Right cardiac atrium (tissue), 5 donors: ENCODE results near the gene NLRC3. TPM values are rescaled to one million over a fixed set of nuclear protein-coding genes. Genes with fewer than 3 reads are reported as not detected.
A peak's percentile ranks its signal among the peaks of the same experiment; 100 is the strongest.

Source experiments
- ATAC-seq, 2 donors: fragments of 200-7000 bp; cut with Tn5 transposase; one replicate each; pipeline versions ENCODE4 v1.8.0 to v1.9.1; 2020; ENCODE audit warnings: moderate library complexity in 2 of 2, mild to moderate bottlenecking in 1 of 2
- DNase-seq, 3 donors: peaks; one replicate each; pipeline ENCODE4 v3.0.0-alpha.2; 2020
- H3K27ac ChIP-seq: one replicate; pipeline ENCODE4 v1.5.1; 2013; ENCODE audit warnings: mild to moderate bottlenecking, low read length, control low read depth, moderate library complexity
- H3K27me3 ChIP-seq: one replicate; pipeline ENCODE4 v1.6.1; 2013; ENCODE audit not compliant: control insufficient read depth, insufficient read depth
- H3K4me1 ChIP-seq: one replicate; pipeline ENCODE4 v1.6.1; 2013; ENCODE audit warnings: low read length; ENCODE audit not compliant: control insufficient read depth, insufficient read depth
- H3K4me3 ChIP-seq: one replicate; pipeline ENCODE4 v1.5.1; 2013; ENCODE audit warnings: low read length, control low read depth
- H3K9me3 ChIP-seq: one replicate; pipeline ENCODE4 v1.6.1; 2013; ENCODE audit warnings: low read length; ENCODE audit not compliant: control insufficient read depth
- WGBS: extraction: QIAGEN DNeasy Blood & Tissue Kit; methylation state at CpG from one replicate; pipeline ENCODE4 v1.1.7; 2013; 5-methylcytosine and 5-hydroxymethylcytosine counted together
- intact Hi-C, 4 donors: fragments of 100-400 bp; cut with DNase I; formaldehyde crosslinking; loops; one replicate each; pipeline versions ENCODE4 v1.11.0 to v1.14.0; 2022 to 2023
- polyA plus RNA-seq: library from polyadenylated mRNA; stranded (reverse); fragments of 200-250 nt; gene quantifications from one replicate; pipeline ENCODE4 v1.2.3, GENCODE V29; 2013
- total RNA-seq, 4 donors: library from RNA; stranded (reverse); fragmentation: NEBNext Ultra II Directional; extraction: Animal tissue kit (Norgen Biotek cat#: 25700); gene quantifications; one replicate each; pipeline ENCODE4 v1.2.1, GENCODE V29; 2021
- donor health status: healthy with polysubstance abuse.
- donor health status: DM: no; HTN: yes; CAD: no.
- donor health status: DM: no; HTN: no; CAD: no.
- donor health status: DM: no; HTN: yes; CAD: no; lungs with severe emphysema.
- donor health status: DM: yes; HTN: yes; CAD: no.

The NLRC3 gene
- total and polyA plus RNA-seq, 5 donors: 0.68 to 1.3 (median 0.95) TPM

GRCh38 chr16:3596101-3596861, 19.1 kb upstream of the NLRC3 start:
- 94% methylated on average over 27 of the region's 27 CpGs for WGBS
- no peaks in the 10 kb centered on the region for H3K27me3 ChIP-seq
- no peaks in the 10 kb centered on the region for H3K4me1 ChIP-seq
- DNase-seq (no peak), ATAC-seq (no peak)
- no peak overlapping the region for H3K4me3 ChIP-seq
- no peaks in the 10 kb centered on the region for H3K9me3 ChIP-seq
- intact Hi-C loops: no loop called here
- no peak overlapping the region for H3K27ac ChIP-seq

GRCh38 chr16:3595521-3596021, 18.4 kb upstream of the NLRC3 start:
- intact Hi-C loops: no loop called here
- WGBS: 97% methylated on average over 19 of the region's 19 CpGs
- no peaks in the 10 kb centered on the region for H3K9me3 ChIP-seq
- no peak for DNase-seq
- H3K27me3 ChIP-seq: no peaks in the 10 kb centered on the region
- ATAC-seq: no peak
- no peak overlapping the region for H3K4me3 ChIP-seq
- no peak overlapping the region for H3K27ac ChIP-seq
- no peaks in the 10 kb centered on the region for H3K4me1 ChIP-seq

DNA sequence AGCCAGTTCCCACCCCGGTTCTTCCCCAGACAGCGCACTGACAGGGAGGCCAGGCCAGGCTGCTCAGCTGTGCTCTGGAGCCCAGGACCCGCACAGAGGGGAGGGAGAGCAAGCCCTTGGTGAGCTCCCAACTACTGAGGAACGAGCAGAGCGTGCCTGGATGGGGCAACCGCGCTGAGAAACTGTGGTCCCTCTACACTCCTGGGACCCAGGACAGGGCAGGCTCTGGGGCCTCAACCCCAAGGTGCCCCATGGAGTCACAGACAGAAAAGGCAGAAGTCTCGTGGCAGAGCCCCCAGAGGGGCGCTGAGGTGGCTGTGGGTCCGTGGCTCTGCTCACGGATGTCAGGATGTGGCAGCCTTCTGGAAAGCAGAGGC, 17.9 kb upstream of the NLRC3 start:
- Histone ChIP-seq H3K27me3 (no peaks in the 10 kb centered on the region), H3K9me3 (no peaks in the 10 kb centered on the region), H3K4me3 (no peak overlapping the region), H3K4me1 (no peaks in the 10 kb centered on the region), H3K27ac (no peak overlapping the region)
- intact Hi-C loops: no loop called here
- ATAC-seq (no peak), DNase-seq (no peak)
- WGBS: 97% methylated on average over 11 of the region's 11 CpGs

DNA sequence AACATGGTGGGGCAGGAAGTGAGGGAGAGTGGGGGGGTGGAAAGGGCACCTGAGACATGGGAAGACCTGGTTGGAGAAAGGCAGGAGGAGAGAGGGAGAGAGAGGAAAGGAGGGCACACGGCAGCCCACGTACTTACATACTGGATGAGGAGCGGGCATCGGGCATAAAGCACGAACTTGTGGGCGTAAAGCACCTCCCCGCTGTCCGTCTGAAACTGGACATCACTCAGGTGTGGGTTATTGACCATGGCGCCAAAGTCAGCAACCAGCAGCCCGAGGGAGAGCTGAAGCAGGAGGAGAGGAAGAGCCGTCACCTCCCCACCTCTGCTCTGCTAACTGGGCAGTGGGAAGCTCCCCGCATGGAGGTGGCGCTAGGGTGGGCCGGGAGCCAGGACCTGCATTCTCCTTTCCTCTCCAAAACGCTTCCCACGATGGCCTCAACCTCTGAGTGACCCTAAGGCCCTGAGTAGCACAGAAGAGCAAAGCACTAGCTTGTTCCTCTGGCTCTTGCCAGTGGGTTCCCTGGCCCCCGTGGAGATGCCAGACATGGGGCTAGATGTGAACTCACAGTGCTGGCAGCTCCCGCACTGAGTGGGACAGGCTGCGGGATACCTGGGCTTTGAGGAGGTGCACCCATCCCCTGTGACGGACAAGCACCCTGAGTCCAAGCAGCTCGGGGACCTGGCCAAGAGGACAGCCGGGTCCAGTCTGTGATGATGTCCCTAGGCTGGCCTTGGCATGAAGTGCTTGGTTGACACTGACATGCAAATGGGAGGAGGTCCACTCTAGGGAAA, 17.3 kb upstream of the NLRC3 start:
- intact Hi-C loops: no loop called here
- DNase-seq (no peak), ATAC-seq (no peak)
- no peak overlapping the region for H3K4me3 ChIP-seq
- no peaks in the 10 kb centered on the region for H3K27me3 ChIP-seq
- 92% methylated on average over 22 of the region's 22 CpGs for WGBS
- H3K27ac ChIP-seq: no peak overlapping the region
- no peaks in the 10 kb centered on the region for H3K9me3 ChIP-seq
- H3K4me1 ChIP-seq: no peaks in the 10 kb centered on the region

GRCh38 chr16:3592559-3592958, 15.4 kb upstream of the NLRC3 start:
- no peaks in the 10 kb centered on the region for H3K9me3 ChIP-seq
- H3K27me3 ChIP-seq: no peaks in the 10 kb centered on the region
- H3K4me3 ChIP-seq: no peak overlapping the region
- ATAC-seq: peak in 1 of 2 donors; percentile 14
- DNase-seq: no peak
- H3K27ac ChIP-seq: no peak overlapping the region
- H3K4me1 ChIP-seq: no peaks in the 10 kb centered on the region
- 89% methylated on average over 12 of the region's 12 CpGs for WGBS
- intact Hi-C loops: no loop called here

GRCh38 chr16:3591991-3592390, 14.8 kb upstream of the NLRC3 start:
- WGBS: 93% methylated on average over 6 of the region's 6 CpGs
- Histone ChIP-seq H3K4me1 (no peaks in the 10 kb centered on the region), H3K27ac (no peak overlapping the region), H3K4me3 (no peak overlapping the region), H3K27me3 (no peaks in the 10 kb centered on the region), H3K9me3 (no peaks in the 10 kb centered on the region)
- no peak for DNase-seq
- intact Hi-C loops: no loop called here
- no peak for ATAC-seq

- no peaks in the 10 kb centered on the region for H3K27me3 ChIP-seq
- H3K27ac ChIP-seq: no peak overlapping the region
- no peaks in the 10 kb centered on the region for H3K4me1 ChIP-seq
- H3K4me3 ChIP-seq: no peak overlapping the region
- intact Hi-C loops: no loop called here
- 70% methylated on average over 5 of the region's 5 CpGs for WGBS
- DNase-seq (no peak), ATAC-seq (no peak)
- no peaks in the 10 kb centered on the region for H3K9me3 ChIP-seq
Measured at GRCh38 chr16:3591436-3591803, 14.2 kb upstream of the NLRC3 start.

DNA sequence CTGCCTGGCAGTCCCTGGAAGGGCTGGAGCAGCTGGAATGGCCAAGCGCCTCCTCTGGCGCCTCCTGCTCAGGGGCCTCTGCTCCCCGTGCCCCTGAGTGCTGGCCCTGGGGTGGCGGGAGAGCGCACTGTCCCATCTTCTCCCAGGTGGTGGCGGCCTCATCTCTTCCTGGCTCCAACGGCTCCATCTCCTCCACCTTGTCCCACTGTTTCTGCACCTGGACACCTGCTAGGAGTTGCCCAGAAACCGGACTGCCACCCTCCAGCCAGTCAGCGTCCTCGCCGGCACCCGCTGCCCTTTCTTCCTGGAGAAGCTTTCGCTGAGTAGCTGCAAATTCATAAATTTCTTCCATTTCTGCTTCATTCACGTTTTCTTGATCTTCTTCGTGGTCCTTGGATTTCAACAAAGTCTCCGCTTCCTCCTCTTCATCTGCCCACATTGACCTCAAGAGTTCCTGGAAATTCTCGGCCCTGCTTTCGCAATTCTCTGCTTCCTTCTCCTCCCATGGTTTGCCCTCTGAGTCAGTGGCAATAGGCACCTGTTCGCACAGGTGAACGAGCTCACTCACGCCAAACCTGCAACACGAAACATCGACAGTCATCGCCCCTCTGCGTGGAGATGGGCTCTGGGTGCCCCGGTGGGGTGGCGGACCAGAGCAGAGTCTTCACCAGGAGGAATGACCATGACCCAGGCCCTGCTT, 13.7 kb upstream of the NLRC3 start:
- Histone ChIP-seq H3K27me3 (no peaks in the 10 kb centered on the region), H3K27ac (no peak overlapping the region), H3K4me3 (no peak overlapping the region), H3K9me3 (no peaks in the 10 kb centered on the region), H3K4me1 (no peaks in the 10 kb centered on the region)
- ATAC-seq: no peak
- intact Hi-C loops: no loop called here
- peak in 1 of 3 donors; percentile 23 for DNase-seq
- WGBS: 88% methylated on average over 27 of the region's 27 CpGs

GRCh38 chr16:3589991-3590701, 12.9 kb upstream of the NLRC3 start:
- Histone ChIP-seq H3K9me3 (no peaks in the 10 kb centered on the region), H3K4me3 (no peak overlapping the region), H3K27ac (no peak overlapping the region), H3K4me1 (no peaks in the 10 kb centered on the region), H3K27me3 (no peaks in the 10 kb centered on the region)
- WGBS: 88% methylated on average over 25 of the region's 25 CpGs
- ATAC-seq (peak in 1 of 2 donors; percentile 8), DNase-seq (no peak)
- intact Hi-C loops: no loop called here

DNA sequence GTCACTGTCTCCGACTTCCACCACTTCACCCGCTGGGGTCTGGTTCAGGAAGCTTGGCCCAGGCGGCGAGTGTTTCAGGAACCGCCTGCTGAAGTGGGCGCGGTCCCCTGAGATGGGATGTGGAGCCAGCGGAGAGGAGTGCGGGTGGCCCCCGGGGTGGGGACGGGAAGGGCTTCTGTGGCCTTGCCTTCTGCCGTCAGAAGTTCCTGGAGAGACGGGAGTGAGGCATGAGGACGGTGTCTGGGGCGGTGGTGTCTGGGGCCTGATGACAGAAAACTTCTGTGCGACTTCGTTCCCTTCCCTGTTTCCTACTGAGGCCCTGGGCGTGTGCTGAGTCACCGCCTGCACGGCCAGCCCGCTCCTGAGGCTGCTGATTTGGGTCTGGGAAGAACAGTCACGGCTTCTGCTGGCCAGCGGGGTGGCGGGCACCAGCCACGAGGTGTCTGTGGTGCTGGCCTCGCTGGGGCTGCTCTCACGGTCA, 12.3 kb upstream of the NLRC3 start:
- no peaks in the 10 kb centered on the region for H3K4me1 ChIP-seq
- WGBS: 79% methylated on average over 27 of the region's 27 CpGs
- no peaks in the 10 kb centered on the region for H3K9me3 ChIP-seq
- intact Hi-C loops: no loop called here
- ATAC-seq (peak; percentile 50 to 54), DNase-seq (peak in 2 of 3 donors; percentile 38 to 58)
- H3K27me3 ChIP-seq: no peaks in the 10 kb centered on the region
- H3K27ac ChIP-seq: no peak overlapping the region
- no peak overlapping the region for H3K4me3 ChIP-seq
